Endodermal cell (in vitro differentiated cells): ENCODE measurements around the gene TAF6. TPM values are rescaled to one million over a fixed set of nuclear protein-coding genes. Genes with fewer than 3 reads are reported as not detected.
A peak's percentile ranks its signal among the peaks of the same experiment; 100 is the strongest.

Source experiments
- DNase-seq: peaks from one replicate; pipeline ENCODE4 v3.0.0-alpha.2; 2017
- H3K27ac ChIP-seq: 2 replicates; pipeline ENCODE4 v1.5.1; 2013; ENCODE audit warnings: mild to moderate bottlenecking, low read depth, low read length, moderate library complexity
- H3K27me3 ChIP-seq: 2 replicates; pipeline ENCODE4 v1.6.1; 2013; ENCODE audit warnings: mild to moderate bottlenecking, low read length, moderate library complexity; ENCODE audit not compliant: insufficient read depth, control insufficient read depth, poor library complexity, severe bottlenecking
- H3K36me3 ChIP-seq: 2 replicates; pipeline ENCODE4 v1.7.0; 2013; ENCODE audit warnings: mild to moderate bottlenecking, low read length, moderate library complexity; ENCODE audit not compliant: control insufficient read depth, insufficient read depth
- H3K4me1 ChIP-seq: one replicate; pipeline ENCODE4 v1.7.0; 2013; ENCODE audit warnings: low read length; ENCODE audit not compliant: control insufficient read depth, insufficient read depth
- H3K4me3 ChIP-seq: 2 replicates; pipeline ENCODE4 v1.5.1; 2013; ENCODE audit warnings: mild to moderate bottlenecking, low read length, moderate library complexity
- H3K9ac ChIP-seq: 2 replicates; pipeline ENCODE4 v1.6.1; 2013; ENCODE audit warnings: mild to moderate bottlenecking, low read length, moderate library complexity; ENCODE audit not compliant: poor library complexity, severe bottlenecking; ENCODE audit errors: extremely low read depth
- H3K9me3 ChIP-seq: 2 replicates; pipeline ENCODE4 v1.6.1; 2013; ENCODE audit warnings: mild to moderate bottlenecking, low read length, moderate library complexity; ENCODE audit not compliant: control insufficient read depth
- H3K27ac Mint-ChIP-seq: 2 replicates; pipeline ENCODE4 v1.8.0; 2020; ENCODE audit warnings: mixed read lengths
- H3K27me3 Mint-ChIP-seq: 2 replicates; pipeline ENCODE4 v1.8.0; 2021; ENCODE audit warnings: mild to moderate bottlenecking, mixed read lengths; ENCODE audit not compliant: insufficient read depth
- H3K36me3 Mint-ChIP-seq: 2 replicates; pipeline ENCODE4 v1.8.0; 2020; ENCODE audit warnings: low read depth, mixed read lengths
- H3K4me1 Mint-ChIP-seq: 2 replicates; pipeline ENCODE4 v1.8.0; 2020; ENCODE audit warnings: mixed read lengths
- H3K4me3 Mint-ChIP-seq: 2 replicates; pipeline ENCODE4 v1.8.0; 2020; ENCODE audit warnings: mild to moderate bottlenecking, moderate library complexity, mixed read lengths
- H3K9me3 Mint-ChIP-seq: 2 replicates; pipeline ENCODE4 v1.8.0; 2020; ENCODE audit warnings: mild to moderate bottlenecking, mixed read lengths
- CTCF ChIP-seq: fragments of 200-600 bp; sonication (generic); conservative IDR thresholded peaks from 2 replicates; pipeline ENCODE4 v1.5.0; 2021; ENCODE audit warnings: antibody characterized with exemption, mild to moderate bottlenecking
- WGBS, 2 experiments: methylation state at CpG; one replicate each; pipeline versions ENCODE4 v1.1.5 to v1.1.7; 2013; ENCODE audit warnings: missing lambda C conversion rate in 2 of 2, mixed read lengths in 1 of 2; ENCODE audit not compliant: insufficient coverage in 1 of 2, insufficient read length in 1 of 2; 5-methylcytosine and 5-hydroxymethylcytosine counted together
- total RNA-seq, 2 donors: library from RNA; stranded (reverse); fragmentation: NEBNext Ultra II Directional in 1 of 2; extraction: Animal tissue kit (Norgen Biotek cat#: 25700) in 1 of 2; gene quantifications; 2 replicates in 1 of 2; 3 replicates in 1 of 2; pipeline ENCODE4 v1.2.1, GENCODE V29; 2021

The TAF6 gene
- total RNA-seq, 2 donors from 2014 or later, result 83.1 to 113 TPM

GRCh38 chr7:100081535-100082102 is 37.5 kb downstream of the TAF6 start, which contains the start of gene ZNF3:
Gene ZNF3 (minus strand): TSS chr7:100081723. CDS start chr7:100077357, 4,366 bp downstream.
- 0% methylated on average over 22 to 55 of the region's 55 CpGs for WGBS, 2 experiments
- Histone ChIP-seq H3K4me3 (peak within 1 kb of the TSS; percentile 99), H3K27ac (peak within 1 kb of the TSS; percentile 95), H3K9ac (peak within 1 kb of the TSS; percentile 99), H3K4me1 (peaks cover 5% of the 10 kb centered on the region), H3K27me3 (no peaks in the 10 kb centered on the region), H3K9me3 (peaks cover 20% of the 10 kb centered on the region), H3K36me3 (peaks cover 35% of the 10 kb centered on the region)
- H3K4me3 Mint-ChIP-seq, result peak within 1 kb of the TSS; percentile 95
- no peaks in the 10 kb centered on the region for H3K27me3 Mint-ChIP-seq
- peak; percentile 98 for TF ChIP-seq CTCF
- H3K36me3 Mint-ChIP-seq, result peaks cover 39% of the 10 kb centered on the region
- DNase-seq, result peak; percentile 100
- H3K27ac Mint-ChIP-seq, result peak within 1 kb of the TSS; percentile 98
- H3K4me1 Mint-ChIP-seq, result peaks cover 15% of the 10 kb centered on the region
- peaks cover 18% of the 10 kb centered on the region for H3K9me3 Mint-ChIP-seq

DNA sequence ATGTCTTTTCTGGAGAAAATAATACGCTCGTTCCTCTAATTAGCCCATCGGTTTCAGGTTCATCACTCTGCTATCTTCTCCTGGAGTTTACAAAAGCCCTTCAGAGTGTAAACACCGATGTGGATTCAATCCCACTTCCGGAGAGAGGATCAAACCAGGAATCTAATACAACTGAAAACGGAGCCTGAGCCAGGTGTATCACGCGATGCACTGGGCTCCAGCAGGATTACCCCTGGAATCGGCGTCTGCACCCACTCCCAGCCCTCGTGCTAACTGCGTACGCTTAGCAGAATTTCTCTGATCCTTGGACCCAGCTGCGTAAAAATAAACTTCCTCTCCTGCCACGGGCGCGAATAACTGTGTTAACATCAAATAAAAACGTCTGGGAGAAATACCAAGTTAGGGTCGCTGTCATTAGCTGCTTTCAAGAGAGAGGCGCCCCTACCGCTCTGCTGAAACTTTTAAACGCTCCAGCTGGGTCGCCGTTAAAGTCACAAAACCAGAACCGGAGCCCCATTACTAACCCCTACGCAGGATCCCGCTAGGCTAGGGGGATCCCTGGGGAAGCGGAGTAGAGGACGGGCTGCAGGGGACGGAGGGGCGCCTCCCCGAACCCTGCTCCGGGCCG is 38.1 kb downstream of the TAF6 start:
- Mint-ChIP-seq H3K27ac (peak overlapping the region; percentile 98), H3K4me3 (peak overlapping the region; percentile 95), H3K36me3 (peaks cover 45% of the 10 kb centered on the region), H3K27me3 (no peaks in the 10 kb centered on the region), H3K9me3 (peaks cover 24% of the 10 kb centered on the region), H3K4me1 (peaks cover 15% of the 10 kb centered on the region)
- WGBS, 2 experiments, result 2 to 5% methylated on average over 19 to 34 of the region's 34 CpGs
- peak; percentile 66 for DNase-seq
- Histone ChIP-seq H3K4me3 (peak overlapping the region; percentile 99), H3K27me3 (no peaks in the 10 kb centered on the region), H3K27ac (peak overlapping the region; percentile 95), H3K4me1 (peaks cover 5% of the 10 kb centered on the region), H3K36me3 (peaks cover 41% of the 10 kb centered on the region), H3K9ac (peak overlapping the region; percentile 99), H3K9me3 (peaks cover 26% of the 10 kb centered on the region)
- no peak for TF ChIP-seq CTCF

- Mint-ChIP-seq H3K4me1 (peaks cover 15% of the 10 kb centered on the region), H3K36me3 (peaks cover 64% of the 10 kb centered on the region), H3K27ac (peak overlapping the region; percentile 82), H3K27me3 (no peaks in the 10 kb centered on the region), H3K9me3 (peaks cover 44% of the 10 kb centered on the region), H3K4me3 (peak overlapping the region; percentile 95)
- TF ChIP-seq CTCF, result no peak
- H3K4me1 ChIP-seq, result peaks cover 5% of the 10 kb centered on the region
- H3K27me3 ChIP-seq, result no peaks in the 10 kb centered on the region
- no peak for DNase-seq
- peak overlapping the region; percentile 99 for H3K4me3 ChIP-seq
- WGBS, 2 experiments, result 94 to 97% methylated on average over 6 to 7 of the region's 7 CpGs
- H3K9ac ChIP-seq, result no peak overlapping the region
- peaks cover 46% of the 10 kb centered on the region for H3K9me3 ChIP-seq
- no peak overlapping the region for H3K27ac ChIP-seq
- H3K36me3 ChIP-seq, result peaks cover 61% of the 10 kb centered on the region
Measured at GRCh38 chr7:100079024-100079560, 40.1 kb downstream of the TAF6 start.
